Type B pancreatic cell (in vitro differentiated cells): ENCODE results near the gene FHIP1A. TPM values are rescaled to one million over a fixed set of nuclear protein-coding genes. Genes with fewer than 3 reads are reported as not detected.

Experiments
- DNase-seq: peaks from one replicate; pipeline ENCODE4 v3.0.0; 2021; ENCODE audit warnings: mixed read lengths; ENCODE audit not compliant: unreplicated experiment; ENCODE audit errors: extremely low spot score
- H3K27ac Mint-ChIP-seq: 2 replicates; pipeline ENCODE4 v1.8.0; 2021; ENCODE audit warnings: mild to moderate bottlenecking, mixed read lengths
- H3K27me3 Mint-ChIP-seq: 2 replicates; pipeline ENCODE4 v1.8.0; 2021; ENCODE audit warnings: mixed read lengths
- H3K36me3 Mint-ChIP-seq: 2 replicates; pipeline ENCODE4 v1.8.0; 2021; ENCODE audit warnings: mixed read lengths
- H3K4me1 Mint-ChIP-seq: one replicate; pipeline ENCODE4 v1.8.0; 2021; ENCODE audit warnings: mixed read lengths; ENCODE audit not compliant: unreplicated experiment
- H3K4me3 Mint-ChIP-seq: 2 replicates; pipeline ENCODE4 v1.8.0; 2021; ENCODE audit warnings: mild to moderate bottlenecking, mixed read lengths
- H3K9me3 Mint-ChIP-seq: 2 replicates; pipeline ENCODE4 v1.8.0; 2021; ENCODE audit warnings: mixed read lengths
- CTCF ChIP-seq: fragments of 200-600 bp; sonication (generic); conservative IDR thresholded peaks from 2 replicates; pipeline ENCODE4 v1.5.0; 2021; ENCODE audit warnings: antibody characterized with exemption, mild to moderate bottlenecking
- total RNA-seq: library from RNA; stranded (reverse); gene quantifications from 2 replicates; pipeline ENCODE4 v1.2.1, GENCODE V29; 2021; ENCODE audit warnings: low replicate concordance

The FHIP1A gene
- total RNA-seq, 1 donor from 2014 or later = 13.2 TPM

GRCh38 chr4:151436093-151436518 lies 27.1 kb downstream of the FHIP1A start:
- H3K27ac Mint-ChIP-seq = no peak overlapping the region
- H3K4me1 Mint-ChIP-seq = peaks cover 10% of the 10 kb centered on the region
- no peak for DNase-seq
- H3K4me3 Mint-ChIP-seq = no peak overlapping the region
- no peaks in the 10 kb centered on the region for H3K27me3 Mint-ChIP-seq
- no peak for TF ChIP-seq CTCF
- peaks cover 4% of the 10 kb centered on the region for H3K9me3 Mint-ChIP-seq
- H3K36me3 Mint-ChIP-seq = no peaks in the 10 kb centered on the region

- Mint-ChIP-seq H3K4me3 (no peak overlapping the region), H3K9me3 (peaks cover 2% of the 10 kb centered on the region), H3K27me3 (no peaks in the 10 kb centered on the region), H3K36me3 (no peaks in the 10 kb centered on the region), H3K4me1 (peaks cover 9% of the 10 kb centered on the region), H3K27ac (no peak overlapping the region)
- TF ChIP-seq CTCF = no peak
- DNase-seq = no peak
These were observed 28.5 kb downstream of the FHIP1A start for GRCh38 chr4:151437505-151437904.

- TF ChIP-seq CTCF = no peak
- H3K27ac Mint-ChIP-seq = no peak overlapping the region
- H3K27me3 Mint-ChIP-seq = no peaks in the 10 kb centered on the region
- no peaks in the 10 kb centered on the region for H3K36me3 Mint-ChIP-seq
- no peak for DNase-seq
- peaks cover 2% of the 10 kb centered on the region for H3K4me1 Mint-ChIP-seq
- H3K4me3 Mint-ChIP-seq = no peak overlapping the region
- no peaks in the 10 kb centered on the region for H3K9me3 Mint-ChIP-seq
These were observed 29.2 kb downstream of the FHIP1A start for GRCh38 chr4:151438154-151438553.

- no peak for TF ChIP-seq CTCF
- Mint-ChIP-seq H3K36me3 (no peaks in the 10 kb centered on the region), H3K9me3 (no peaks in the 10 kb centered on the region), H3K27ac (no peak overlapping the region), H3K27me3 (no peaks in the 10 kb centered on the region), H3K4me1 (no peaks in the 10 kb centered on the region), H3K4me3 (no peak overlapping the region)
- DNase-seq = no peak
These were observed 30.3 kb downstream of the FHIP1A start for GRCh38 chr4:151439320-151439719.

GRCh38 chr4:151442002-151442401 lies 33.0 kb downstream of the FHIP1A start:
- no peaks in the 10 kb centered on the region for H3K4me1 Mint-ChIP-seq
- no peak for TF ChIP-seq CTCF
- DNase-seq = no peak
- H3K27me3 Mint-ChIP-seq = no peaks in the 10 kb centered on the region
- H3K36me3 Mint-ChIP-seq = no peaks in the 10 kb centered on the region
- H3K9me3 Mint-ChIP-seq = no peaks in the 10 kb centered on the region
- no peak overlapping the region for H3K4me3 Mint-ChIP-seq
- no peak overlapping the region for H3K27ac Mint-ChIP-seq

GRCh38 chr4:151443247-151443646 lies 34.3 kb downstream of the FHIP1A start:
- Mint-ChIP-seq H3K27me3 (no peaks in the 10 kb centered on the region), H3K9me3 (no peaks in the 10 kb centered on the region), H3K27ac (no peak overlapping the region), H3K36me3 (no peaks in the 10 kb centered on the region), H3K4me3 (no peak overlapping the region), H3K4me1 (no peaks in the 10 kb centered on the region)
- no peak for DNase-seq
- no peak for TF ChIP-seq CTCF
